Activated CD8-positive, alpha-beta memory T cell treated with anti-CD3 and anti-CD28 coated beads, Interleukin-2, amount 50 U/mL, for 48 hours (primary cell): ENCODE measurements around the gene ZNF443.
"Not testable (repeated sequence)": the region's sequence is repeated elsewhere in the genome, so short reads cannot be mapped to it uniquely, and the experiment has no call there.

Source experiments
- DNase-seq: peaks from one replicate; pipeline ENCODE4 v3.0.0-alpha.2; 2020

Gene ZNF443

DNA sequence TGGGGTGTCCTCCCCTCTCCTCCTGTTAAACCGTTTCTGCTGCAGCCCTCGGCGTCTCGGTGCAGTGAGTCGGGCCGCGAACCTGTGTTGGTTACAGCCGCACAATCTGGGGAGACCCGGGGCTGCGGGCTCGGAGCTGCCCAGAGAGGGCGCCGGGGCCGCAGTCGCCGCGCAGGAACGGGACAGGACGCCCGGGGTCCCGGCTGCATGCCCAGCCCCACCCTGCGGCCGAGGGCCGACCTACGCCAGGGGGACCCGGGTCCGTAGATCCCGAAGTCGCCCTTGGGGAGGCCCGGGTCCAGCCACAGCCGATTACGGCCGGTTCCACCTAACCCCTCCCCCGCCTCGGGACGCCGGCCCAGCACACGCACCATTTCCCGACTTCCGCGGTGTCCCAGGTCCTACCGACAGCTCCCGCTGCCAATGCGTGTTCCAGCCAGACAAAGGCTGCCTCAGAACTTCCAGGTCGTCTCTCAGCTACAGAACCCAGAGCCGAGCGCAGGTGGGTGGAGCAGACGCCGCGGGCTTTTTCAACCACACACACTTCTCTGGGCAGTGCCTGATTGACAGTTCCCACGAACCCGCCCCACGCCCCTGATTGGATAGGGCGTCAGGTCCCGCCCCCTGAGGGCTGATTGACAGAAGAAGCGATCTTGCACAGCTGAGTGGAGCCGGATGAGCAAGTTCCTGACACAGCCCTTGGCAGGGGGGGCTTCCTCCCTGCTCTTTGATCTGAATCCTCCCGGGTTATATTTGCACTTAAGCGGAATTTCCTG, at the start of gene ZNF443:
Gene ZNF443 (minus strand): TSS at position 481 of the 776 bp plus-strand sequence. CDS start 107 bp downstream, at position 374.
- DNase-seq: peak; percentile 97

DNA sequence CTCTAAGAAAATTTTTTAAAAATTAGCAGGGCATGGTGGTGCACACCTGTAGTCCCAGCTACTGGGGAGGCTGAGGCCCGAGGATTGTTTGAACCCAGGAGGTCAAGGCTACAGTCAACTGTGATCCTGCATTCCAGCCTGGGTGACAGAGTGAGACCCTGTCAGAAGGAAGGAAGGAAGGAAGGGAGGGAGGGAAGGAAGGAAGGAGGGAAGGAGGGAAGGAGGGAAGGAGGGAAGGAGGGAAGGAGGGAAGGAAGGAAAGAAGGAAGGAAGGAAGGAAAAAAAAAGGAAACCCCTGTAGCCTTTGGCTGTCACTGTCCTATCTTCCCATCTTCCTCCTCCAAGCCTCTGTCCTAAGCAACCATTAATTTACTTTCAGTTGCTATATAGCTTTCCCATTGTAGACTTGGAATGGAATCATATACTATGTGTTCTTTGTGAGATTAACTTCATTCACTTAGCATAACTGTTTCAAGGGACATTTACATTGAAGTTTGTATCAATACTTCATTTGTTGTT, 45.5 kb upstream of the ZNF443 start:
- not testable (repeated sequence) for DNase-seq

GRCh38 chr19:12485571-12485970, 44.8 kb upstream of the ZNF443 start:
- DNase-seq: no peak

- no peak for DNase-seq
Measured at GRCh38 chr19:12485052-12485416, 44.2 kb upstream of the ZNF443 start.

- peak; percentile 91 for DNase-seq
Measured at GRCh38 chr19:12484371-12485051, 43.7 kb upstream of the ZNF443 start, which contains the start of gene ZNF709. Gene ZNF709 (minus strand): TSS chr19:12484816. CDS start chr19:12484657, 159 bp downstream.

DNA sequence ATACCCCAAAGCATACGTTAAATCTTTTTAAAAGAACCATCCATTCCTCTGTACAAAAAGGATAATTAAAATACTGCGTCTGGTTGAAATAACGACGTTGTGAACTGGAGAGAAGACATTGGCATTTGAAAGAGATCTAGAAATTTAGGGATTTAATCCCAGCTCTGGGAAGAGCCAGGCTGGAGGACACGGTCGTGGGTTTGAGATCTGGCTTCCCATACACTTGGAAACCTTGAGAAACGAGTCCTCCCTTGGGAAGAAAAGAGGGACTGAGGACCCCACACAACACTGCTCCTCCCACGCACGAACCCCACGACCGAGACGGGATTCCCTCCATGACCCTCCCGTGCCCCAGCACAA, 43.2 kb upstream of the ZNF443 start:
- no peak for DNase-seq

DNA sequence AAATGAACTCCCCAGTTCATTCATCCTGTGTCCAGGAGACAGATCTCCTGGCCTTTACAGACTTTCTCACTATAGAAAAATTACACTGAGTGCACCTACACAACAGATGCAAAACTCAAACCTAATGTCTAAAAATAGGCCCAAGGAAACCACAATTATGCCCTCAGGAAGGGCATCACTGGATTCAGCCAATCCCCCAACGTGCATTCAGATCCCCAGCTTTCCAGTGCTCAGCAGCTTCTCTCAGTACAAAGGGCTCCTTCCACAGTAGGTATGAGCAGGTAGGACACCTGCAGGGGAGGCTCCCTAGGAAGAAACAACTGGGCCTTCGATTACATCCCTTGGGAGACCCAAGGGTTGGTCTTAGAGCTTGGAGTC, 41.7 kb upstream of the ZNF443 start:
- no peak for DNase-seq

GRCh38 chr19:12481781-12482508, 41.1 kb upstream of the ZNF443 start:
- no peak for DNase-seq

- DNase-seq: no peak
Measured at GRCh38 chr19:12478234-12478941, 37.6 kb upstream of the ZNF443 start.

DNA sequence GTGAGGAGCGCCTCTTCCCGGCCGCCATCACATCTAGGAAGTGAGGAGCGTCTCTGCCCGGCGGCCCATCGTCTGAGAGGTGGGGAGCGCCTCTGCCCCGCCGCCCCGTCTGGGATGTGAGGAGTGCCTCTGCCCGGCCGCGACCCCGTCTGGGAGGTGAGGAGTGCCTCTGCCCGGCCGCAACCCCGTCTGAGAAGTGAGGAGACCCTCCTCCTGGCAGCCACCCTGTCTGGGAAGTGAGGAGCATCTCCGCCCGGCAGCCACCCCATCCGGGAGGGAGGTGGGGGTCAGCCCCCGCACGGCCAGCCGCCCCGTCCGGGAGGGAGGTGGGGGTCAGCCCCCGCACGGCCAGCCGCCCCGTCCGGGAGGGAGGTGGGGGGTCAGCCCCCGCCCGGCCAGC, 26.8 kb upstream of the ZNF443 start:
- DNase-seq: not testable (repeated sequence)

DNA sequence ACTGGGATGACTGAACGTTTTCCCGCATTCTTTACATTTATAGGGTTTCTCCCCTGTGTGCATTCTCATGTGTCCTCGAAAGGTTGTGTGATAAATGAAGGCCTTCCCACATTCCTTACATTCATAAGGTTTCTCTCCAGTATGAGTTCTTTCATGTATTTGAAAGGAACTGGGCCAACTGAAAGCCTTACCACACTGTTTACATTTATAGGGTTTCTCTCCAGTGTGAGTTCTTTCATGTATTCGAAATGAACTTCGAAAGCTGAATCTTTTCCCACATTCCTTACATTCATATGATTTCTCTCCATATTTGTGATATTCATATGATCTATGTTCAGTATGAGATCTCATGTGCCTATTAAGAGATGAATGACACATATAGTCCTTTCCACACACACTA, 24.4 kb upstream of the ZNF443 start:
- no peak for DNase-seq

- no peak for DNase-seq
Measured at GRCh38 chr19:12464769-12465168, 23.9 kb upstream of the ZNF443 start.

DNA sequence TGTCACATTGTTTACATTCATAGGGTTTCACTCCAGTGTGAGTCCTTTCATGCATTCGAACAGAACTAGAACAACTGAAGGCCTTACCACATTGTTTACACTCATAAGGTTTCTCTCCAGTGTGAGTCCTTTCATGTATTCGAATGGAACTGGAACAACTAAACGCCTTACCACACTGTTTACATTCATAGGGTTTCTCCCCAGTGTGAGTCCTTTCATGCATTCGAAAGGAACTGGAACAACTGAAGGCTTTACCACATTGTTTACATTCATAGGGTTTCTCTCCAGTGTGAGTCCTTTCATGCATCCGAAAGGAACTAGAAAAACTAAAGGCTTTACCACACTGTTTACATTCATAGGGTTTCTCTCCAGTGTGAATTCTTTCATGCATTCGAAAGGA, 23.3 kb upstream of the ZNF443 start:
- not testable (repeated sequence) for DNase-seq

- no peak for DNase-seq
Measured at GRCh38 chr19:12453495-12453894, 12.7 kb upstream of the ZNF443 start.

DNA sequence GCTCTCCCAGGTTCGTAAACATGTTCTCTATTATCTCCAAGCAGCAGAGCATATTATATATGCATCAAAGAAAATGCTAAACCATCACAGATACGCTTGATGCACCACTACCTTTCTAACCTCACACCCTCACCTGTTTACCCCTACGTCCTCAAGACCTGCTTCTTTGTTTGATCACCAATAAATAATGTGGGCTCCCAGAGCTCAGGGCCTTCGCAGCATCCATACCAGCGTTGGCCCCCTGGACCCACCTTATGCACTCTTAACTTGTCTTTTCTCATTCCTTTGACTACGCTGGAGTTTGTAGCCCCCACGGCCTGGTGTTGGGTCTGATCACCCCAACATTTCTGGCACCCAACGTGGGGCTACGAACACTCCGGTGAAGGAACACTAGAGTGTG, 10.0 kb upstream of the ZNF443 start:
- DNase-seq: no peak

- no peak for DNase-seq
Measured at GRCh38 chr19:12448808-12449207, 8.0 kb upstream of the ZNF443 start.

GRCh38 chr19:12439686-12440540, 908 bp downstream of the ZNF443 start:
- DNase-seq: peak; percentile 71

- not testable (repeated sequence) for DNase-seq
Measured at GRCh38 chr19:12430726-12431299, 10.0 kb downstream of the ZNF443 start.

- no peak for DNase-seq
Measured at GRCh38 chr19:12425888-12426274, 14.9 kb downstream of the ZNF443 start.

- DNase-seq: no peak
Measured at GRCh38 chr19:12425236-12425887, 15.5 kb downstream of the ZNF443 start.

DNA sequence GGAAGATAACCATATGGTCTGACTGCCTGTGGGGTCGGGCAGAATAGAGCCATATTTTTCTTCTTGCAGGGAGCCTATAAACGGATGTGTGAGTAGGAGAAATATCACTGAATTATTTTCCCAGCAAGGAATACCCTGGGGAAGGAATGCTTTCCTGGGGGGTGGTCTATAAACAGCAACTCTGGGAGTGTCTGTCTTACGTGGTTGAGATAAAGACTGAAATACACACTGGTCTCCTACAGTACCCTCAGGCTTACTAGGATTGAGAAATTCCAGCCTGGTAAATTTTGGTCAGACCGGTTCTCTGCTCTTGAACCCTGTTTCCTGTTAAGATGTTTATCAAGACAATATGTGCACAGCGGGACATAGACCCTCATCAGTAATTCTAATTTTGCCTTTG, 23.5 kb downstream of the ZNF443 start:
- not testable (repeated sequence) for DNase-seq
